ENCODE results near the gene ABCB8. TPM values are rescaled to one million over a fixed set of nuclear protein-coding genes. Genes with fewer than 3 reads are reported as not detected.
A peak's percentile ranks its signal among the peaks of the same experiment; 100 is the strongest.

The ABCB8 gene
- total and polyA plus RNA-seq, 9 of the 15 experiments (the other 6 are each of a cell fraction or from before 2014, with no cell fraction given), result 7.6 to 106 (median 36.3) TPM

GRCh38 chr7:151012911-151013347 lies 15.3 kb upstream of the ABCB8 start (continued):
- TF ChIP-seq JUND (IDR thresholded peaks at IDR 0.05; ENCODE audit: borderline replicate concordance, low read depth, low read length) (peak; percentile 31; the same call in 1 of the 2 replicates), JUND (tag; IDR thresholded peaks at IDR 0.05; ENCODE audit: borderline replicate concordance, low read depth, low read length) (no peak; the same call in 2 of the 3 replicates), DMBX1 (CRISPR knock-in tag; IDR thresholded peaks at IDR 0.05; ENCODE audit: borderline replicate concordance) (no peak), TARDBP (IDR thresholded peaks at IDR 0.05) (no peak), MECOM (CRISPR knock-in tag; IDR thresholded peaks at IDR 0.05) (no peak), HOXB6 (CRISPR knock-in tag; IDR thresholded peaks at IDR 0.05; ENCODE audit: borderline replicate concordance) (no peak), NELFE (IDR thresholded peaks at IDR 0.05; ENCODE audit: insufficient read depth, insufficient read length) (no peak), POLR2G (IDR thresholded peaks at IDR 0.05; ENCODE audit: low read depth, low read length) (peak; percentile 18; the same call in 1 of the 2 replicates), RBM15 (IDR thresholded peaks at IDR 0.05; ENCODE audit: insufficient read depth, low read length) (no peak), ARID2 (IDR thresholded peaks at IDR 0.05) (0 out of 2 replicates have a peak, but pooled peaks have one; percentile 22), HNRNPK (IDR thresholded peaks at IDR 0.05; ENCODE audit: low read depth, low read length, poor library complexity, severe bottlenecking) (no peak), BMI1 (IDR thresholded peaks at IDR 0.05; ENCODE audit: low read length) (no peak), CC2D1A (IDR thresholded peaks at IDR 0.05) (no peak)
- TF ChIP-seq, protein P1, sequence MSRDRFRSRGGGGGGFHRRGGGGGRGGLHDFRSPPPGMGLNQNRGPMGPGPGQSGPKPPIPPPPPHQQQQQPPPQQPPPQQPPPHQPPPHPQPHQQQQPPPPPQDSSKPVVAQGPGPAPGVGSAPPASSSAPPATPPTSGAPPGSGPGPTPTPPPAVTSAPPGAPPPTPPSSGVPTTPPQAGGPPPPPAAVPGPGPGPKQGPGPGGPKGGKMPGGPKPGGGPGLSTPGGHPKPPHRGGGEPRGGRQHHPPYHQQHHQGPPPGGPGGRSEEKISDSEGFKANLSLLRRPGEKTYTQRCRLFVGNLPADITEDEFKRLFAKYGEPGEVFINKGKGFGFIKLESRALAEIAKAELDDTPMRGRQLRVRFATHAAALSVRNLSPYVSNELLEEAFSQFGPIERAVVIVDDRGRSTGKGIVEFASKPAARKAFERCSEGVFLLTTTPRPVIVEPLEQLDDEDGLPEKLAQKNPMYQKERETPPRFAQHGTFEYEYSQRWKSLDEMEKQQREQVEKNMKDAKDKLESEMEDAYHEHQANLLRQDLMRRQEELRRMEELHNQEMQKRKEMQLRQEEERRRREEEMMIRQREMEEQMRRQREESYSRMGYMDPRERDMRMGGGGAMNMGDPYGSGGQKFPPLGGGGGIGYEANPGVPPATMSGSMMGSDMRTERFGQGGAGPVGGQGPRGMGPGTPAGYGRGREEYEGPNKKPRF (IDR thresholded peaks at IDR 0.05; ENCODE audit: low read depth, low read length), result no peak
- TF ChIP-seq, protein P2, sequence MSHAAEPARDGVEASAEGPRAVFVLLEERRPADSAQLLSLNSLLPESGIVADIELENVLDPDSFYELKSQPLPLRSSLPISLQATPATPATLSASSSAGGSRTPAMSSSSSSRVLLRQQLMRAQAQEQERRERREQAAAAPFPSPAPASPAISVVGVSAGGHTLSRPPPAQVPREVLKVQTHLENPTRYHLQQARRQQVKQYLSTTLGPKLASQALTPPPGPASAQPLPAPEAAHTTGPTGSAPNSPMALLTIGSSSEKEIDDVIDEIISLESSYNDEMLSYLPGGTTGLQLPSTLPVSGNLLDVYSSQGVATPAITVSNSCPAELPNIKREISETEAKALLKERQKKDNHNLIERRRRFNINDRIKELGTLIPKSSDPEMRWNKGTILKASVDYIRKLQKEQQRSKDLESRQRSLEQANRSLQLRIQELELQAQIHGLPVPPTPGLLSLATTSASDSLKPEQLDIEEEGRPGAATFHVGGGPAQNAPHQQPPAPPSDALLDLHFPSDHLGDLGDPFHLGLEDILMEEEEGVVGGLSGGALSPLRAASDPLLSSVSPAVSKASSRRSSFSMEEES (CRISPR knock-in tag; IDR thresholded peaks at IDR 0.05), result no peak

All from K562 (cell line).